DMS153 treated with DMSO at 0.1 percent for 48 hours (cell line): ENCODE results near the gene HIRIP3.
A peak's percentile ranks its signal among the peaks of the same experiment; 100 is the strongest.
"Not testable (repeated sequence)": the region's sequence is repeated elsewhere in the genome, so short reads cannot be mapped to it uniquely, and the experiment has no call there.

ENCODE experiments used
- DNase-seq: peaks from one replicate; lab custom pipeline; 2025; ENCODE audit not compliant: unreplicated experiment; lab: John Stamatoyannopoulos, UW

The HIRIP3 gene

DNA sequence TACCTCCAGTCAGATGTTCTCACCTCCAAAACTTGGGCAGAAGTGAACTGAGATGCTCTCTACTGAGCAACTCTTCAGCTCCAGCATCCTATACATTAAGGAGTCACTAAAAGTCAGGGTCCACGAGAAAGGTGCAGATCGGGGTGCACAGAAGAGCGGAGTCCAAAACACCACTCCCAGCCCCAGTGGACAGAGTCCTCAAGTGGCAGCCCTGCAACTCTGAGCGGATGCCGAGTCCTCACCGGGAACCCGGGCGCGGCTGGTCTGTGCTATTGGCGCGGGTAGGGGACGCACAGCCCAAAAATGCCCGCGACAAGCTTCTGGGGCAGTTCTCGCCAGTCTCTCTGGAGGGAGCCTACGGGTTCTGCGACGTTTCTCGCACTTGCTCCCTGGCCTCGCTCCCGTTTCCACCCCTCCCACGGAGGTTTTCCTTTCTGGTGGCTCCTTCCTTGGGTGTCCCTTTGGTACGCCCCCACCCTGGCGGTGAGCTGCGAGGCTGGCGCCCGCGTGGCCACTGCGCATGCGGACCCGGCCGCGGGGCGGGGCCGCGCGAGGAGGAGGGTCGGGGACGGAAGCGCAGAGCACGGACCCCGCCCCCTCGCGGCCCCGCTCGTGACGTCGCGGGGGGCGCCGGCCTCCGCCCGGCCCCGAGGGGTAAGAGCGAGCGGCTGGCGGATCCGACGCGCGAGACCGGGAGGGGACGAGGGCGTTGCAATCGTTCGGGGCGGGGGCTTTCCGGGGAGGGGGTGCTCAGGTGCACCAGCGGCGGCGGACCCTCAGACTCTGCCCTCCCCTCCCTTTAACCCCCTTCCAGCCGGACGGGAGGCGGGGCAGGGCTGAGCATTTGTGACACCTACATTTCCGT is 33.7 kb downstream of the HIRIP3 start, which contains the start of gene TMEM219:
TSS of gene TMEM219 (plus strand) at position 601 of the 865 bp plus-strand sequence. CDS start 1,065 bp downstream, outside the sequence.
- DNase-seq, result peak; percentile 70

GRCh38 chr16:29961127-29961478 is 34.3 kb downstream of the HIRIP3 start:
- DNase-seq, result no peak

DNA sequence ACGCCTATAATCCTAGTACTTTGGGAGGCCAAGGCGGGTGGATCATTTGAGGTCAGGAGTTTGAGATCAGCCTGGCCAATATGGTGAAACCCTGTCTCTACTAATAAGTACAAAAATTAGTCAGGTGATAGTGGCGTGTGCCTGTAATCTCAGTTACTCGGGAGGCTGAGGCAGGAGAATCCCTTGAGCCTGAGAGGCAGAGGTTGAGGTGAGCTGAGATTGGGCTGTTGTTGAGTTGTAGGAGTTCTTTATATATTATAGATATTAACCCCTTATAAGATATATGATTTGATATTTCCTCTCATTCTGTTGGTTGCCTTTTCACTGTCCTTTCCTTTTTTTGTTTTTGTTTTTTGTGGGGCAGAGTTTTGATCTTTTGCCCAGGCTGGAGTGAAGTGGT is 35.6 kb downstream of the HIRIP3 start:
- not testable (repeated sequence) for DNase-seq

GRCh38 chr16:29959293-29959692 is 36.1 kb downstream of the HIRIP3 start:
- DNase-seq, result no peak

DNA sequence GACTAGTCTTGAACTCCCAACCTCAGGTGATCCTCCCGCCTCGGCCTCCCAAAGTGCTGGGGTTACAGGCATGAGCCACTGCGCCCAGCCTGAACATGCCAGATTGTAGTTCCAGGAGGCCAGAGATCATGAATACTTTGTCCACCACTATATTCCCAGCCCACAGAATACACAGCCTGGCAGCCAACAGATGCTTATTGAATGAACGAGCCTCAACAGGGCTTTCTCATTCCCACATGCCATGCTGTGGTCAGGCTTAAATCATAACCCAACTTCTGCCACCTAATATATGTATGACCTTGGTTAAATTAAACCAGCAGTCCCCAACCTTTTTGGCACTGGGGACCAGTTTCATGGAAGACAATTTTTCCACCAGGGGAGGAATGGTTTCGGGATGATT is 36.7 kb downstream of the HIRIP3 start:
- DNase-seq, result no peak

DNA sequence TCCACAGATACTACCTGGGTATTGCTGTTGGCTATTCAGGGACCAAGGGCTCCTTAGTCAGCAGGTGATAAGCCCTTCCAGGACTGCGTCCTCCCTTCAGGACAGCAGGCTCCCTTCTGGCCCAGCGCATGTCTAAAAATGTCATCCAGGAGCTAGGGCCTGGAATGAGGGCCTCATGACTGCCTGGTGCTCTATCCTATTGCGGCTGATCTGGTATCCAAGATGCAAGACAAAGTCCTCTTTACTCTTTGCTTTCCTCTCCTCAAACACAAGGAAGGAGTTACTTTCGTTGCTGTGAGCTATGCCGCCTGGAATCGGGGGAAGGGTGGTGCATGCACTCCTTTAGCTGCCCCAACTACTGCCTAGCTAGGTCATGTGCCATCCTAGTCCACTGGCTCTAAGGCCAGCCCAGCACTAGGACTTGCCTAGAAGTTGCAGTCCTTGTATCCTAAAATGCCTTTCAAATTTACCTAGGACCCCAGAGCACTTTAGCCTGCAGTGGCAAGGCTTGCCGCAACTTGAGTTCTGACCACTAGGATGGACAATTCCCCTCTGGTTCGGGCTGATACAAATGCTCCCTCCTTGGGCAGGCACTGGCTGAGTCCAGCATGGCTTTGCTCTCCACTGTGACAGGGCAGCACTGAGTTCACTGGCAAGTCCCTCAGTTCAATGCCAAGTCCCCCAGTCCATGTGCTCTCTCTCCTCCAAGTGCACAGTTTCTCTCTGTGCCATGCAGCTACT is 43.6 kb downstream of the HIRIP3 start:
- DNase-seq, result no peak

DNA sequence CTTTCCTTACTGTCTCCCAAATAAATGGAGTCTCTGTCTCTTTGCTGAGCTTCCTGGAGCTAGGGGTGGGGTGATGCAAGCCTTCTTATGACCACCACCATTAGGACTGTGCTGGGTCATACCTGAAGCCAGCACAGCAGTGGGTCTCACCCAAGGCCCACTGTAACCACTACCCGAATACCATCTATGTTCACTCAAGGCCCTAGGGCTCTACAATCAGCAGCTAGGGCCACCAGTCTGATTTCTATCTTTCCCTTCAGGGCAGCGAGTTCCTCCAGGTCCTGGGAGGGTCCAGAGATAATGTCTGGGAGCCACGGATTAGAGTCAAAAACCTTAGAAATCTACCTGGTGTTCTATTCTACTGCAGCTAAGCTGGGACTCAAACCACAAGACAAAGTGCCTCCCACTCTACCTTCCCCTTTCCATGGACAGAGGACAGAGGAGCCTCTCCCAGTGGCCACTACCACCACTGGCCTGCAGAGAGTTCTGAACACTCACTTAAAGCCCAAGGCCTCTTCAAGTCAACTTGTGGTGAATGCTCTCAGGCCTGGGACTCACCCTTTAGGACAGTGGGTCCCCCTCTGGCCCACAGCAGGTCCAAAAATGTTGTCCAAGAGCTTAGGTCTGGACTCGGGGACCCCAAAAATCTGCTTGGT is 44.5 kb downstream of the HIRIP3 start:
- no peak for DNase-seq

GRCh38 chr16:29947897-29948296 is 47.5 kb downstream of the HIRIP3 start:
- no peak for DNase-seq

- no peak for DNase-seq
These were observed 51.3 kb downstream of the HIRIP3 start for GRCh38 chr16:29943846-29944799.
